Thyroid gland (tissue), 4 donors: ENCODE results near the gene IGF2R.

Experiments
- POLR2A ChIP-seq, 2 donors: fragments of 450-650 bp; IDR thresholded peaks; one replicate each; pipeline ENCODE4 v1.6.1; 2017; ENCODE audit warnings: antibody characterized with exemption in 2 of 2, mild to moderate bottlenecking in 2 of 2, moderate library complexity in 1 of 2
- TF ChIP-seq, protein P1 (sequence below), 6 experiments: fragments of 200-600 bp in 3 of 6; fragments of 450-650 bp in 3 of 6; sonication (generic) in 3 of 6; IDR thresholded peaks; one replicate each; pipeline ENCODE4 v1.5.1; 2016 to 2019; ENCODE audit warnings: antibody characterized with exemption in 6 of 6, mild to moderate bottlenecking in 2 of 6, inconsistent platforms in 1 of 6, moderate library complexity in 1 of 6

DNA sequence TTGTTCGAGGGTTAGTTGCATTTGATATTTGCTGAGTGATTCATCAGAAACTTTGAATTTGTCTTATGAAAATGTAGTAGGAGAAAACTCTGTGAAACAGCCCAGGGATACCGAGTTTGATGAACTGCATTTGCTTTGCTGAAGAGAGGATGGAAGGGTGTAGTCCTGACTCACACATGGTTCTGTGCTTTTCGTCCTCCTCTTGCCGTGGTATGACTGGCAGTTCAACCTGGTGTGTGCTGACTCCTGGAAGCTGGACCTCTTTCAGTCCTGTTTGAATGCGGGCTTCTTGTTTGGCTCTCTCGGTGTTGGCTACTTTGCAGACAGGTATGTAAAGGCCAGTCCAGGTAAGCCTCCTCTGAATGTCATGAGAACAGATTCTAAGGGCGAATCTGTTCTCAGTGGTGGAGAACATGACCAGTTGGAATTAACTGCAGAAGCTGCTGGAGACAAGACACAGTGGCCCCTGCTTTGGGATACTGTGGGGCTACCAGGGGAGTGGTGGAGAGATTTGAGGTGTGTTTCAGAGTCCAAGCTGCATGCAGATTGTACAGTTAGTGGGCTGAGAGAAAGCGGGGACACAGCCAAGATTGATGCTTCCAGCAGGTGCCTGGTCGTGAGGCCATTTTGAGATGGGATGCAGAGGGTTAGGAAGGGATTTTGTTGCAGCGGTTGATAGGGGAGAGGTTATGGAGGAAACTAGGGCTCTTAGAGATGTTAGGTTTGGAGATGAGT, 161.2 kb downstream of the IGF2R start:
- TF ChIP-seq, protein P1, sequence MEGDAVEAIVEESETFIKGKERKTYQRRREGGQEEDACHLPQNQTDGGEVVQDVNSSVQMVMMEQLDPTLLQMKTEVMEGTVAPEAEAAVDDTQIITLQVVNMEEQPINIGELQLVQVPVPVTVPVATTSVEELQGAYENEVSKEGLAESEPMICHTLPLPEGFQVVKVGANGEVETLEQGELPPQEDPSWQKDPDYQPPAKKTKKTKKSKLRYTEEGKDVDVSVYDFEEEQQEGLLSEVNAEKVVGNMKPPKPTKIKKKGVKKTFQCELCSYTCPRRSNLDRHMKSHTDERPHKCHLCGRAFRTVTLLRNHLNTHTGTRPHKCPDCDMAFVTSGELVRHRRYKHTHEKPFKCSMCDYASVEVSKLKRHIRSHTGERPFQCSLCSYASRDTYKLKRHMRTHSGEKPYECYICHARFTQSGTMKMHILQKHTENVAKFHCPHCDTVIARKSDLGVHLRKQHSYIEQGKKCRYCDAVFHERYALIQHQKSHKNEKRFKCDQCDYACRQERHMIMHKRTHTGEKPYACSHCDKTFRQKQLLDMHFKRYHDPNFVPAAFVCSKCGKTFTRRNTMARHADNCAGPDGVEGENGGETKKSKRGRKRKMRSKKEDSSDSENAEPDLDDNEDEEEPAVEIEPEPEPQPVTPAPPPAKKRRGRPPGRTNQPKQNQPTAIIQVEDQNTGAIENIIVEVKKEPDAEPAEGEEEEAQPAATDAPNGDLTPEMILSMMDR (IDR thresholded peaks at IDR 0.05) = no peak
- no peak for TF ChIP-seq POLR2A (IDR thresholded peaks at IDR 0.05)
